Tibial artery (tissue), 4 donors: ENCODE results near the gene ZNRF1.

ENCODE experiments used
- DNase-seq, 2 donors: peaks; one replicate each; pipeline ENCODE4 v3.0.0-alpha.2; 2019
- H3K27ac ChIP-seq, 2 donors: fragments of 200-600 bp; sonication (generic) in 1 of 2; 1 replicate in 1 of 2; 2 replicates in 1 of 2; pipeline ENCODE4 v1.5.1; 2018 to 2019; ENCODE audit warnings: mild to moderate bottlenecking in 1 of 2
- H3K27me3 ChIP-seq, 2 donors: fragments of 200-600 bp; sonication (generic) in 1 of 2; one replicate each; pipeline versions ENCODE4 v1.5.1 to v1.6.0; 2016 to 2019
- H3K36me3 ChIP-seq, 3 donors: fragments of 200-600 bp; sonication (generic) in 2 of 3; one replicate each; pipeline ENCODE4 v1.5.1; 2016 to 2019; ENCODE audit warnings: mild to moderate bottlenecking in 2 of 3
- H3K4me1 ChIP-seq, 4 donors: fragments of 200-600 bp; sonication (generic) in 2 of 4; 1 replicate in 3 of 4; 2 replicates in 1 of 4; pipeline ENCODE4 v1.5.1; 2016 to 2019
- H3K4me3 ChIP-seq, 2 donors: fragments of 200-600 bp; sonication (generic) in 1 of 2; 1 replicate in 1 of 2; 2 replicates in 1 of 2; pipeline ENCODE4 v1.5.1; 2018 to 2019; ENCODE audit warnings: mild to moderate bottlenecking in 2 of 2
- H3K9me3 ChIP-seq, 3 donors: fragments of 200-600 bp; sonication (generic) in 1 of 3; one replicate each; pipeline ENCODE4 v1.5.1; 2016 to 2019
- intact Hi-C: fragments of 100-400 bp; cut with DNase I; formaldehyde crosslinking; loops from one replicate; pipeline ENCODE4 v1.15.0; 2023; ENCODE audit warnings: low total_unique reads
- TF ChIP-seq, protein P1 (sequence below), 2 experiments: fragments of 200-600 bp in 1 of 2; fragments of 450-650 bp in 1 of 2; IDR thresholded peaks; one replicate each; pipeline ENCODE4 v1.5.1; 2017 to 2019; ENCODE audit warnings: antibody characterized with exemption in 2 of 2, mild to moderate bottlenecking in 1 of 2, moderate library complexity in 1 of 2

The ZNRF1 gene

DNA sequence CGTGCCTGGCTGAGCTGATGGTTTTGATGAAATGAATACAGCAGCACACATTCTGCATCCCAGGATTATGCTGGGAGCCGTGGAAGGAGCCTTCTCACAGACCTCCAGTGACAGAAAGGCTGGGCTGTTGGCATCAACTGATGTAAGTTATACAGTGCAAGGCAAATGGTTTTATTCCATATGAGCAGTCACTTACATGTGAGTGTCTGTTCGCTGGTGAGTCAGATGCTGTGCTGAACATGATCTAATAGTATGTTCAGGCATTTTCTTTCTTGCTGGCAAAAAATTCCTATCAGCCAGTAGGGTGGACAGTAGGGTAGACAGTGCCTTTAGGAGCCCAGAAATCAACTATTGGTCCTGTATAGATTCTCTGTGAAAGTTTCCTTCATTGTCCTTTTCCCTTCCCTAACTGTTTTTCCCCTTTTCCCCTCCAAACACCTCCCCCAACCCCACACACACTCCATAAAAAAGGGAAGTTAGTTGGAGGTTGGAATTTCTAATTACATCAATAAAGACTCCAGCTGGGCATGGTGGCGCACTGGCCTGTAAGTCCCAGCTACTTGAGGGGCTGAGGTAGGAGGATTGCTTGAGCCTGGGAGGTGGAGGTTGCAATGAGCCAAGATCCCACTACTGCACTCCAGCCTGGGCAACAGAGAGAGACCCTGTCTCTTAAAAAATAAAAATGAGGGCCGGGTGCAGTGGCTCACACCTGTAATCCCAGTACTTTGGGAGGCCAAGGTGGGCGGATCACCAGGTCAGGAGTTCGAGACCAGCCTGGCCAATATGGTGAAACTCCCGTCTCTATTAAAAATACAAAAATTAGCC lies 81.6 kb downstream of the ZNRF1 start:
- peaks cover 0 to 7% (median 2%) of the 10 kb centered on the region in 4 donors for H3K4me1 ChIP-seq
- no peak overlapping the region for H3K4me3 ChIP-seq
- no peak for DNase-seq
- TF ChIP-seq, protein P1, sequence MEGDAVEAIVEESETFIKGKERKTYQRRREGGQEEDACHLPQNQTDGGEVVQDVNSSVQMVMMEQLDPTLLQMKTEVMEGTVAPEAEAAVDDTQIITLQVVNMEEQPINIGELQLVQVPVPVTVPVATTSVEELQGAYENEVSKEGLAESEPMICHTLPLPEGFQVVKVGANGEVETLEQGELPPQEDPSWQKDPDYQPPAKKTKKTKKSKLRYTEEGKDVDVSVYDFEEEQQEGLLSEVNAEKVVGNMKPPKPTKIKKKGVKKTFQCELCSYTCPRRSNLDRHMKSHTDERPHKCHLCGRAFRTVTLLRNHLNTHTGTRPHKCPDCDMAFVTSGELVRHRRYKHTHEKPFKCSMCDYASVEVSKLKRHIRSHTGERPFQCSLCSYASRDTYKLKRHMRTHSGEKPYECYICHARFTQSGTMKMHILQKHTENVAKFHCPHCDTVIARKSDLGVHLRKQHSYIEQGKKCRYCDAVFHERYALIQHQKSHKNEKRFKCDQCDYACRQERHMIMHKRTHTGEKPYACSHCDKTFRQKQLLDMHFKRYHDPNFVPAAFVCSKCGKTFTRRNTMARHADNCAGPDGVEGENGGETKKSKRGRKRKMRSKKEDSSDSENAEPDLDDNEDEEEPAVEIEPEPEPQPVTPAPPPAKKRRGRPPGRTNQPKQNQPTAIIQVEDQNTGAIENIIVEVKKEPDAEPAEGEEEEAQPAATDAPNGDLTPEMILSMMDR (IDR thresholded peaks at IDR 0.05), result no peak
- intact Hi-C loops, result no loop called here
- no peaks in the 10 kb centered on the region for H3K36me3 ChIP-seq
- H3K27ac ChIP-seq, result no peak overlapping the region
- no peaks in the 10 kb centered on the region for H3K9me3 ChIP-seq
- no peaks in the 10 kb centered on the region for H3K27me3 ChIP-seq

DNA sequence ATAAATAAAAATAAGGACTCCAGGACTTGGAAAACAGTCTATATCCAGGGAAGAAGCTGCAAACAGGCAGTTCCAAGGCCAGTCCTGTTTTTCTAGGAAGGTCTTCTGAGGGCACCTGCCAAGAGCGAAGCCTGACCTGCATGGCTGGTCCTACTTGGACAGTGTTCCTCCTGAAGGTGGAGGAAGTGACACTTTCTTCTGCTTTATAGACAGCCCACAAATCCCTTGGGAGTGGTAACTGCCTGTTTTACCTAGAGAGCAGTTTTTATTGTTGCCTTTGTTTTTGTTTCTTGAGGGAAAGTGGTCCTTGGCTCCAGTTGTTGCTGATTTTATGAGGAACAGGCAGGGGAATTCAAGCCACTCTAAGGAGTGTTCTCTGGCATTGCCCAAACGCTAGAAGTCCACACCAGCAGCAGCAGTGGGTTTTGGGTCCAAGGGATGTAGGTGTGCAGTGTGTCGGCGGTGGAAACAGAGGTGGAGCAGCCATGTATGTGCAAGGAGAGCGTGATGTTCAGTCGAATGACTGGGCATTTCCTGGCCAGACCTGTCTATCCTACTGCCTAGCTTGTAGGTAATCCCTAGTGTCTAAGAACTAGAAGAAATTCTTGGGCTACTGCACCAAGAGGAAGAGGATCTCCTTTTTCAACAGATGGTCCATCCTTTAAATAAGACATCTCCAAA lies 82.5 kb downstream of the ZNRF1 start:
- H3K4me1 ChIP-seq, result peaks cover 0 to 7% (median 2%) of the 10 kb centered on the region in 4 donors
- intact Hi-C loops, result no loop called here
- H3K27me3 ChIP-seq, result no peaks in the 10 kb centered on the region
- no peaks in the 10 kb centered on the region for H3K9me3 ChIP-seq
- no peaks in the 10 kb centered on the region for H3K36me3 ChIP-seq
- DNase-seq, result no peak
- no peak overlapping the region for H3K27ac ChIP-seq
- no peak overlapping the region for H3K4me3 ChIP-seq
- TF ChIP-seq, protein P1 (IDR thresholded peaks at IDR 0.05), result no peak

DNA sequence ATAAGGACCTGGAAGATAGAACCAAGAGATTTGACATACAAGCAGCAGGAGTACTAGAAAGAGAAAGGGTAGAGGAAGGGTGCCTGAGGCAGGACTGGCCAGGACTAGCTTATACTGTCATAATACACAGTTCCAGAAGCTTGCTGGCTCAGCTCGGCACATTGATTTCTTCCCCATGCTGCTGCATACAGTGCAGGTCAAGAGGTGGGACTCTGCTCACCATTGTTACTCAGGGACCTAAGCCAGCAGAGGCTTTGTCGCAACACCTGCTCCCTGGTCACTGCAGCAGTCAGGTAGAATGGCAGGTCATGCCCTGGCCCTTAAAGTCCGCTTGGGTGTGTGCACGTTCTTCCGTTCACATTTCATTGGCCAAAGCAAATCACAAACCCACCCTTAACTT lies 85.0 kb downstream of the ZNRF1 start:
- DNase-seq, result no peak
- TF ChIP-seq, protein P1 (IDR thresholded peaks at IDR 0.05), result no peak
- Histone ChIP-seq H3K27ac (no peak overlapping the region), H3K27me3 (no peaks in the 10 kb centered on the region), H3K4me1 (peaks cover 0 to 8% (median 3%) of the 10 kb centered on the region in 4 donors), H3K36me3 (no peaks in the 10 kb centered on the region), H3K9me3 (no peaks in the 10 kb centered on the region), H3K4me3 (no peak overlapping the region)
- intact Hi-C loops, result no loop called here

DNA sequence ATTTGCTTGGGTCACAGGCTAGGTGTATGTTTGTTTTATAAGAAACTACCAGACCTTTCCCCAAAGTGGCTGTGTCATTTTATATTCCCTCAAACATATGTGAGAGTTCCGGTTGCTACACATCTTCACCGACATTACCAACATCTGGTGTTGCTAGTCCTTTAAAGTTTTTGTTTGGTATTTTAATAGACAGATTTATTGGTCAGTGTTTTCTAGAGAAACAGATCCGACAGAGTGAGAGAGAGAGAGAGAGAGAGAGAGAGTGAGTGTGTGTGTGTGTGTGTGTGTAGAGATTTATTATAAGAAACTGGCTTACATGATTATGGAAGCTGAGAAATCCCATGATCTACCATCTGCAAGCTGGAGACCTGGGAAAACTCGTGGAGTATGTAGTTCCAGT lies 86.7 kb downstream of the ZNRF1 start:
- no peak overlapping the region for H3K4me3 ChIP-seq
- H3K4me1 ChIP-seq, result peaks cover 0 to 8% (median 0%) of the 10 kb centered on the region in 4 donors
- H3K36me3 ChIP-seq, result no peaks in the 10 kb centered on the region
- intact Hi-C loops, result no loop called here
- H3K9me3 ChIP-seq, result no peaks in the 10 kb centered on the region
- TF ChIP-seq, protein P1 (IDR thresholded peaks at IDR 0.05), result no peak
- no peak for DNase-seq
- H3K27ac ChIP-seq, result no peak overlapping the region
- no peaks in the 10 kb centered on the region for H3K27me3 ChIP-seq

DNA sequence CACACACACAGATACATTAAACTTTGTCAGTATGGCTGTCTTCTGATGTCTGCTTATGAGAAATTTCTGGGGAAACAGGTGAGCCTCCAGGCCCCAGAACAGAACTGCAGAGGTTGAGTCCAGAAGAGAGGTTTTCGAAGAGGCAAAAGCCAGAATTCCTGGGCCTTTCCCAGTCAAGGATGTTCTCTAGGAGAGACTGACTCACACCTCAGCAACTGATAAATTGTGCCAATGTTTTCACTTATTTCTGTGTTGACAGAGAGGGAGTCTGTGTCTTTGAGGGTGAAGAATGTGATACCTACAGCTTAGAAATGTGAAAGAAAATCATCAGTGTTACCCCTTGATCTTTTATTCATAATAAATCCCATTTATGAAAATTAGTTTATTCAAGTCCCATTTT lies 87.5 kb downstream of the ZNRF1 start:
- TF ChIP-seq, protein P1 (IDR thresholded peaks at IDR 0.05), result no peak

More for the DNA sequence above, 87.5 kb downstream of the ZNRF1 start:
- no peak for DNase-seq
- H3K4me1 ChIP-seq, result peaks cover 0 to 8% (median 0%) of the 10 kb centered on the region in 4 donors
- H3K9me3 ChIP-seq, result no peaks in the 10 kb centered on the region
- H3K27me3 ChIP-seq, result no peaks in the 10 kb centered on the region
- no peak overlapping the region for H3K27ac ChIP-seq
- intact Hi-C loops, result no loop called here
- H3K36me3 ChIP-seq, result no peaks in the 10 kb centered on the region
- no peak overlapping the region for H3K4me3 ChIP-seq
